SIG-M5 treated with dmso at 0.1 percent for 504 hours (cell line): Measurements from ENCODE around the gene TMA7.

ENCODE experiments used
- DNase-seq: peaks from one replicate; lab custom pipeline; 2025; ENCODE audit not compliant: unreplicated experiment; lab: John Stamatoyannopoulos, UW

Gene TMA7

DNA sequence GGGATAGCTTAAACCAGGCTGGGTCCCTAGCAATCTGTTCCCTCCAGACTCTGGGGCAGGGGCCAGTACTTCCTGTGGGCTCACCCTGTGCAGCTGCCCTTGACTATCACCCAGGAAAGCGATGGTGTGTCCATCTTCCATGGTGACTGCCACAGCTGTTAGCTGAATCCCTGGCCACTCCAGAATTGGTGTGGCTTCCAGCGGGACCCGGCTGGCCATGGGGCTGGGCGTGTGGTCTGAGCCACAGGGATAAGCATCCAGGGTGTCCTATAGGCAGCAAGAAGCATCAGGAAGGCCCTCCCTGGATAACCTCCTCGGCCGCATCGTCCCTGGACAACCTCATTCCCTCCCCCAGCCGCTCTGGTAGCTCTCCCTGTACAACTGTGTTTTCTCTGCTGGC is 17.4 kb upstream of the TMA7 start:
- no peak for DNase-seq

DNA sequence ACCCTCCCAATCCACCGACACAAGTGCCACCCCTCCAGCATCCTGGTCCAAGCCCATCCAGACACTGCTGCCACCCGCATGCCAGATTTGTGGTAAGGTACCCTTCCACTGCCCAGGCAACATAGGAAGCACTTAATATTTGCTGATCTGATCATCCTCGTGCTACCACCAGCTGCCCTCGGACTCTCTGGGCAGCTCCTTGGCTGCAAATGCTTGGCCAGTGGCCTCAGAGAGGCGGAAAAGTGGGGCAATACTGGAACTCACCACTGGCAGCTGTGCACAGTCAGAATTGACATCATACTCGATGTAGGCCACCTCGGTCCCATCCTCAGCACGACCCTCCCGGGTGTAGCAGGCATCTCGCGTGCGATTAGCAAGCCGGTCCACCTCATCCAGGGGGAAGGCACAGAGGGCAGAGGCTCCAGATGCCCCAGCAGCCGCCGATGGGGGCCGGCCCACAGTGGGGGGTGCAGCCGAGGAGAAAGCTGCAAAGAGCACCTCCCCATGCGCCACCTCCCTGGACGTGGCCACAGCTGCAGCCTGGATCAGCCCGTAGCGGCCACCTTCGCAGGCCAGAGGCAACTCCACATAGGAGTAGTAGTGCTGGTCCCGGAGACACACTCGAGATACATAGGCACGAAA is 16.7 kb upstream of the TMA7 start:
- DNase-seq: no peak

DNA sequence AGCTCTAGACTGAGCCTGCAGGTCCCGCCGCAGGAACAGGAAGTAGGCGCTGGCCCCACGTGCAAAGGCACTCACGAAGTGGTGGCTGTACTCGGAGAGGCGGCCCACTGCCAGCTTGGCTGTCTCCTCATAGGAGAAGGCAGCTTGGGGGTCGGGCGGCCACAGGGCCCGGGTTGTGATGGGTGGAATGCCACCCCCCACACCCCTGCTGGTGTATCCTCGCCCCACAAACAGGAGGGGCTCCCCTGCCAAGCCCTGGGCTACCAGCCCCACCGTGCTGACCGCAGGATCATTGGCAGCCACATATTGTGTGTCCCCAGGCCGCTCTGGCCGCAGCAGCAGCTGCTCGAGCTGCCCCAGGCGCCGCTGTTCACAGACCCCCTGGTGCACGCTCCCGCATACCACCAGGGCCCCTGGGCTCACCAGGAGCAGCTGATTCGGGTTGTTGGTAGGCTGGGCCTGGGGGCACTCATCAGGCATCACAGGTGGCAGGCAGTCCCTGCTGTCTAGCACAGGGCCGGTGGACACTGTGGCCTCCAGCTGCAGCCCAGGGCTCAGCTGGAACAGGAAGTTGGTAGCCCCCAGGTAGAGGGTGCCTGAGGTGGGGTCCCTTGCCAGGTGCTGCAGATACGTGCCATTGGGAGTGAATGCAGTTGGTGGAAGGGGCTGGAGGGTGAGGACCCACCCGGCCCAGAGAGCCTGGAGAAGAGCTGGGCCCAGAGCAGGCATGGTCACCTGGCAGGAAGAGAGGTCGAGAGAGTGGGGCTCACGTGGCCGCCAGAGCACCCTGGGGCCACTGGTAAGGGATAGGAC is 16.0 kb upstream of the TMA7 start:
- DNase-seq: no peak

DNA sequence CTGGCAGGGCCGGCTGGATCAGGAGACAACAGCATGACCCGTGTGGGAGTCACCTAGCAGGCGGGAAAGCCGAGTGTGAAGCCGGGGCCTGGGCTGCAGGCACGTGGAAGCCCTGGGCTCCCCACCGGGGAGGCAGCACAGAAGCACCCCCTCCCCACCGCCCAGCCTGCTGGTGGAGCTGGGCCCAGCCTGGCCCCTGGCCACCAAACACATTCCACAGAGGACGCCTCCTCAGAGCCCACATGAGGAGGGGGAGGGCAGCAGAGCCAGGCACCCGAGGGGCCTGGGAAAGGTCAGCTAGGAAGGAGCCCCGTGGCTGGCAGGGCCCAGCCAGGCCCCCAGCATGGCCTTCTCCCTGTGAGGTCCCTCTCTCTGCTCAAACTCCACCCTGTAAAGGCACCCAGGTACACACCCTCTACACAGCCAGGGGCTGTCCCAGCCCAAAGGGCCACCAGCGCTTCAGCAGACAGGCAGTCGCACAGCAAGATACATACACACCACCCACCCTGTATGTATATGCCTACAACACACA is 14.7 kb upstream of the TMA7 start:
- DNase-seq: no peak

DNA sequence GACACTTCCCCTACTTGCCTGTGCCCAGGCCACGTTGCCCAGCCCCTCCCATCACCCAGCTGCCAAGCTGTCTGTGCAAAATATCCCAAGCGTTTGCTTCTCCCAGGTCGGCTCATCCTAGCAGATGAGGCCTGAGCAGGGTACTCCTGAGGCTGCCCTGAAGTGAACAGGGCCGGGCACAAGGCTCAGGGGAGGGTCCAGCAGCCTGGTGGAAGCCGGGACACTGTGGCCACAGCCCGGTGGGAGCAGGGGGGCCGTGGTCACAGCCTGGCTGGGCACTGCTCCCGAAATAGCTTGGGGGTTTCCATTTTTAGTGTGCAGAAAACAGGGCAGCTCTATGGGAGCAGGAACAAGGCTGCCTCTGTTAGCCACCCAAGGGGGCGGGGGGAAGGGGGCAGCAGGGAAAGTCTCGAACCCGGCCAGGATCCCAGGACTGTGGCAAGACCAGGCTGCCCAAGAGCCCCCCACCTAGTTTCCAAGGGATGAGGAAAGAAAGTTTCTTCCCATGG is 13.6 kb upstream of the TMA7 start:
- DNase-seq: no peak

DNA sequence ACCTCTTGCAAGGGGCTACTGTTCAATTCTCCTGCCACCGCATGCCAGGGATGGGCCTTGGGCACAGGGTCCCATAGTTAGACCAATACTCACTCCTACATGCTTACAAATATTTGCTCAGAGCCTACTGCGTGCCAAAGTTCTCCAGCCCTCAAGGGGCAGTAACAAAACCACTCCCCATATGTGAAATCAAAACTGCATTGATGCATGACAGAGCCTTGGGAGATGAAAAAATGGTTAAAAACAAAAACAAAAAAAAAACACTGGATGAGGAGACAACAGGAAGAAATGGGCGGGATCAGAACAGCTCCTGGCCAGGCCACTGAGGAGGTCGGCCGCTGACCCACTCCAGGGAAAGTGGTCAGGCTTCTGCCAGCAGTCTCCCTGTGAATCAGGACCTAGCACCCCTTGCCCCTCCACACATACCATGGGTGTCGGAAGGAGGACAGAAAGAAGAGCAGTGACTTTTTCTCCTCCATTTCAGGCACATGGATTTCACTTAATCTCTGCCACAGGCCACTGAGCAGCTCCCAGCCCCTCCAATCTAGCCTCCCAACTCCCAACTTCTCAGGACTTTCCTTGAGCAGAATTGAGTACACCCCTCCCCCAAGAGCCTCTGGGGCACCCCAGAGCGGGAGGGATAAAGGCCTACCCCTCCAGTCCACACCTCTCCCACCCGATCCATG is 13.0 kb upstream of the TMA7 start:
- no peak for DNase-seq

DNA sequence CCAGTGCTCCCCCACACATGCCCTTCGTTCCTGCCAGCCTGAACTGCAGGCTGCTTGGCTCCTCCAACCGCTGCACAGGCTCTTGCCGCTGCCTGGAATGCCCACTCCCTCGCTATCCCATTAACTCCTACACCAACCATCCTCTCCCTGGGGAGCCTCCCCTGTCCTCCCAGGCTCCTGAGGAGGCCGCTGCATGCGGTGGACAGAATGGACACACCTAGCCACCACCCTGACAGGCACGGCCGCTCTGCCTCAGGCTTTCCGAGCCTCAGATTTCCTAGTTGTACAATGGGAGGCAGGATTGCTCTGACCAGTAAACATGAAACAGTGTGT is 12.5 kb upstream of the TMA7 start:
- no peak for DNase-seq

DNA sequence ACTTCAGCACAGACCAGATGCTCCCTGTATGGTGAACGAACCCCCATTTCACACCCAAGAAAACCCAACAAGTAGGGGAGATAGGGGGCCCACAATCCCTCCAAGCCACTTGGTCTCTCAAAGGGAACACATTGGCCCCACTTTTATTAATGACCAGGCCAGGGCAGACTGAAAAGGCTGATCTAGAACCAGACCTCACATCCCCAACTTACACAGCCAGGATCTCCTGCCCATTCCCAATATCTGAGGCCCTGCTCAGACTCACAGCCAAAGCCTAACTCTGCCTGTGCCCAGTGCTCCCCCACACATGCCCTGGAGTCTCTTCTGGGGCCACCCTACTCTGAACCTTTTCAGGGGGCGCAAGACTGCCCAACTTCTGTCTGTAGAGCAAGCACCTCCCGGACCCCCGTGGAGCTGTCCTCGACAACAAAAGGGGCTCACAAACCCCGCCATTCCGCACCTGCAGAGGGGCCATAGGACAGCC is 11.9 kb upstream of the TMA7 start:
- no peak for DNase-seq

DNA sequence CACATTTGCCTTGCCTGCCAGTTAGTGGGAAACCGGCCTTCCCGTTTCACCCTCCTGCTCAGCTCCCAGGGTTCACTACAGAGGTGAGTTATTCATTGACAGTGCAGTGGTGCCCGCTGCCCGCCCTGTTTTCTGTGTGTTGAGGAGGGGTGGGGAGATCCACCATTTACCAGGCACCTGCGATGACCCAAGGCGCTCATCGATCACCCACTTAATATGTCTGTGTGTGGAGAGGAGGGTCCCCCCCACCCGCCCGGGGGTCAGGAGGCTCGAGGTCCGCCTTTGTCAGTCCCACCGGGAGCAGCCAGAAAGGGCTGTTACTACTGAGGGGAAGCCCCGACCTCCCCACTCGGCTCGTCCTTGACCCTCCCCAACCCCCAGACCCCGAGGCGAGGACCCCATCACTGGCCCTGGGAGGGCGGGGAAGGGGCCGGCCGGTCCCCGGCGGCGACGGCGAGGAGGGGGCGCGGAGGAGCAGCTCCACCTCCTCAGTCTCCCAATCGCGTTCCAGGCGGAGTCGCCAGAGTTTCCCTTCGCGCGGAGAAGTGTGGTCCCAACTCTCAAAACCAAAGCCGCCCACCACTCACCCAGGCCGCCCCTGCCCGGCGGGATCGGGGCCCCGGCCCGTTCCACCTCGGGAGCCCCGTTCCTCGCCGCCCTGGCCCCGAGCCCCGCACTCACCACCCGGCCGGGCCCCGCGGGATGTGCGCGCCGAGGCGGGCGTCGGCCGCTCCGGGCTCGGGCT is 11.3 kb upstream of the TMA7 start:
- DNase-seq: no peak

DNA sequence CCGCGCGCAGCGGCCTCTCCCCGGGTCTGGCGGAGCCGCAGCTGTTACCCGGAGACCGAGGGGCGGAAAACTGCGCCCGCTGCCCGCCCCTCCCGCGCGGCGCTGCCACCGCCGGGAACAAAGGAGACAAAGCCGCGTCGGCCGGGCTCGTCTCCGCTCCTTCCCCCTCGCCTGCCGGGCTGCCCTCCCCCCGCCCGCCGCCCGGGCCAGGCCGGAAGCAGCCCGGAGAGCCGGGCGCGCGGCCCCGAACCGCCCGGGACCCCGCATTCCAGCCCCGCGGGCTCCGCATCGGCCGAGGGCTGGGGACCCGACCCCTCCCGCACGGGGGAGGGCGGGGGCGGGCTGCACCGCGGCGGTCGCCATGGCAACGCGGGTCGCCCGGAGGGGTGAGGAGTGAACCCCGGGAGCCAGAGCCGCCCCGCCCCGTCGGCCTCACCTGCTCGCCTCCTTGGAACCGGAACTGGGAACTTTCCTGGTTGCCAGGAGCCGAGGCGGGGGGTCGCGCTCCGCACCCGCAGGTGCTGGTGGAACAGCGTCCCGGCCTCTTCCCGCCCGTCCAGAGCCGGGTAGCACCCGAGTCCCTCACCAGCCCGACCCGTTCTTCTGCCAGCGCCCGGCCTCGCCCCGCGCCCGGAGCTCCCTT is 10.6 kb upstream of the TMA7 start:
- DNase-seq: no peak

DNA sequence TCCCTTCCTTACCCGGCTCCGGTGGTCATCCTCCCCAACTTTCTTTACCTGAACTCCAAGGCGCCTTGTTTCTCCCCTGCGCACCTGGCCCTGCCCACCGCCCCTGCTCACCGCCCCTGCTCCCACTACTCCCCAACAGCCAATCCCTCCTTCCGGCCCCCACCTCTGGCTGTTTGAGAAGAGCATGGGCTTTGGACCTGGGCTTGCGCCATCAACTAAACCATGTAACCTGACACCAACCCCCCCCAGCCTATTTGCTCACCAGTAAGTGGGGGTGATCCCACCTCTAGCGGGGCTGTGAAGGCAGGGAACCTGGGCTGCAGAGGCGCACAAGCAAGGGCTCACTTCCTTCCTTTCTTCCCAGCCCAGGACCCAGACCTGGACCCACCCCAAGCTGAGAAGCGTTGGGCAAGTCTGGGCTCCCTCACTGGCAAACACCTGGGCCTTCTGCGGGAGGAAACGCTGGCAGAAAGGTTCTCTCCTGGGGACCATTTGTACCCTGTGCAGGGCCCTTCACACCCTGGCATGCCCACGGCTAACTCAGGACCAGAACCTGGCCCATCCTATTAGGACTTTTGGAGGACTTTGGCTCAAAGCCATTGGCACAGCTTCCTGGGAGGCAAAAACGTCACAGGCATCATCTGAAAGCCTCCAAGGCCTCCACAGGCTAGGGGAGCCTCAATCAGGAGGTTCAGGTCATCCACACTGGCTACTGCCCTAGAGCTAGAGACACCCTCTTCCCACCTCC is 9.9 kb upstream of the TMA7 start, which contains the start of gene PLXNB1:
TSS of gene PLXNB1 (minus strand) at position 127 of the 748 bp plus-strand sequence. CDS start 5,475 bp downstream, outside the sequence.
- peak; percentile 50 for DNase-seq

DNA sequence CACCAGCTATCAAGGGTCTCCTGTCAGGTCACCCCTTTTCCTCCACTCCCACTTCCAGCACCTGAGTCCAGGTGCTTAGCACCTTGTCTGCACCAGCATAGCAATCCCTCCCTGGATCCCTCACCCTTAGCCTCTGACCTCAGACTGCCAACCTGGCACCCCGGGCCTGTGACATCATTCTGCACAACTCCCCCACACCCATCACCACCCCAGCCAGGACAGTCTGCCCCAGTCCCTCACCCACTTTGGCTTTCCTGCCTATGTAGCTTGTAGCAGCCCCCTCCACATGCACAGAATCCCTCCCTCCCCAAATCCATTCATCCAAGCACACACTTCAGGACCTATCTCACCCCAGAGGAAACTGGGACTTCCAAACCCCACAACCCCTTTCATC is 9.4 kb upstream of the TMA7 start:
- no peak for DNase-seq

DNA sequence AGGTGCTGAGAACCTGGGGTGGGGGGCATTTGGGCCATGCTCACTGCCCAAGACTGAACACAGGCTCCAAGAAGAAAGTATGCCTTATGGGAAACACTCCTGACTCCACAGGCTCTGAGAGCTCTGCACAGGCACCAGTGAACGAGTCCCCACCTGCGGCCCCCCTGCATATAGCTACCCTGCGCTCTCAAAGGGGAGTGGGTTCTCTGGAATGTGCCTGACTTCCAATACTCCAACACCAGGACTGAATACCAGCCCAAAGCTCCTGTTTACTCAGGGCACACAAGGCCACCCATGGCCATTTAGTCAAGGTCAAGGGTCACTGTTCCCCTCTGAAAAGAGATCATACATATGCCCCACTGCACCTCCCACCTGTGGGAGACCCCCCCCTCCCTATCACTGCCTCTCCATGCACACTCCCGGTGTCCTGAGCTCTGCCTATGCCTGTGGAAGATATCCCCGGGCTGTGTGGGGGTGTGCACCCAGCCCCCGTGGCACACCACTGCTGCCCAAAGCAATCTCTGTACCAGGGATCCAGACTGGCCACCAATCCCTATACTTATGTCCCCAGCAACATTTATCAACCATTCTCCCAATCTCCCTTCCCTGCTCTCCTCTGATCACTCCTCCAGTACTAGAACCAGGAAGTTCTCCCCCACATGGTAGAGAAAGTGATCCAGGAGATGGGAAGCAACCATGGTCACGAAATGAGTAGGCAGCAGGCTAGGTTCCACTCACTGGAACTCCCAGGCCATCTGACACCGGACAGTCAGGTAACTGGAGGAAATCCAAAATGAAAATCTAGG is 8.6 kb upstream of the TMA7 start:
- DNase-seq: no peak

DNA sequence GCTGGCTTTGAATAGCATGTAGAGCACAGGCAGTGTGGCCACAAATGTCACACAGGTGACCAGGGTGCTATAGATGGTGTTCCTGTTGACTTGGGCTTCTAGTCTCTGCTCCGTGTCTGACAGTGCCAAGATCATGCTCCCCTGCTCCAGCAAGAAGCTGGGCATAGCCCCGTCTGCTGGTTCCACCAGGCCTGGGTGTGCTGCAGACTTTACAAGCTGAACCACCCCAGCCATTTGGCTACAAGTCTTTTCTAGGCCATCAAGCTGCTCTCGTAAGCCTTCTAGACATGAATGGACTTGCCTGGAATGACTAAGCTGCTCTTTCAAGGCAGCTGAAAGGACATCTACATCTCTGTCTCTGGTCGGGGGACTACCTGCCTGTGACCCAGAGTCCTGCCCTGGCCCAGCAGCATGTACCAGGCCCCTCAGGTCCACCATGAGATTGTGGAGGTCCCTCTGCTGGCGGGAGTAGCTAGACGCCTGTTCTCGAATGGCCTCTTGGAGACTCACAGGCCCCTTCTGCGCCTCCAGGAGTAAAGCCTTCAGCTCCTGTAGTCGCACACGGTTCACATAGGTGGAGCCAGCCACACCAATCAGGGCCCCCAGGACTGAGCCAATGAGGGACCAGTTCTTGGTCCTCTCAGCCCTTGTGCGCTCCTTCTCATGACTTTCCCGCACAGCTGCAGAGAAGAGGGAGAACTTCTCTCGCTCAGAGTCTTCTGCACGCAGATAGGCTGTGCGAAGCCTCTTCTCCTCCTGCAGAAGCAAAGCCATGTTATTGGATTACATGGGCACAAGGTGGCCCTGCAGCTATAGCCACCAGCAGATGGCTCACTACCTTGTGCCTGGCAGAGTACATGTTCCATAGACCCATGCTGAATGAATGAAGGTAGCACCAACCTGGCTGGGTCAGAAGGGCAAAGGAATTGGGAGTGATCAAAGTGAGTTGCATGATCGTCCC is 7.4 kb upstream of the TMA7 start:
- DNase-seq: no peak

DNA sequence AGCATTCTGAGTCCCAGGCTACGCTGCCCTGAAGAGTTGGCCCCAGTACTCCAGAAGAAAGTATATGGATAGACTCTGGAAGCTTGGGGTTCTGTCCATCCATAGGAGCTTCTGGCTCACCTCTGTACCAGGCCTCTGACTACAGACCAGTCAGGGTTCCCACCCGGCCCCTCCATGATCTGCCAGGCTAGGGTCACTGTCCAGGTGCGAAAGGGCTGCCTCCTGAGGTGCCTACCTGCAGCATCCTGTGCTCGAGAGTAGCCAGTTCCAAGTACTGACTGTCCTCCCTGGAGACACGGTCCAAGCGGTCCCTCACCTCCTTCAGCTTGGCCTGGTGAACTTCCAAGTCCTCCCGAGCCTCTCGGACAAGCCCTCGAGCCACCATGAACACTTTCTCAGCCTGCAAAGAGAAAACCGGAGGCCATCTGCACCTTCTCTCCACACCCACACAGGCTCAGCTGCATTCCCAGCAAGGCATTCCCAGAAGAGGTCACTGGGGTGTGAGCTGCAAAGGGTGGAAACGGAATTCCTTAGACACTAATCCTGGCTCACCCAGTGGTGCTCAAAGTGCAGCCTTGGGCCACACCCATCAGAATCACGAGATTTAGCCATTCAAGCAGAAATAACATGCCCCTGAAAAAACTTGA is 6.5 kb upstream of the TMA7 start:
- no peak for DNase-seq

DNA sequence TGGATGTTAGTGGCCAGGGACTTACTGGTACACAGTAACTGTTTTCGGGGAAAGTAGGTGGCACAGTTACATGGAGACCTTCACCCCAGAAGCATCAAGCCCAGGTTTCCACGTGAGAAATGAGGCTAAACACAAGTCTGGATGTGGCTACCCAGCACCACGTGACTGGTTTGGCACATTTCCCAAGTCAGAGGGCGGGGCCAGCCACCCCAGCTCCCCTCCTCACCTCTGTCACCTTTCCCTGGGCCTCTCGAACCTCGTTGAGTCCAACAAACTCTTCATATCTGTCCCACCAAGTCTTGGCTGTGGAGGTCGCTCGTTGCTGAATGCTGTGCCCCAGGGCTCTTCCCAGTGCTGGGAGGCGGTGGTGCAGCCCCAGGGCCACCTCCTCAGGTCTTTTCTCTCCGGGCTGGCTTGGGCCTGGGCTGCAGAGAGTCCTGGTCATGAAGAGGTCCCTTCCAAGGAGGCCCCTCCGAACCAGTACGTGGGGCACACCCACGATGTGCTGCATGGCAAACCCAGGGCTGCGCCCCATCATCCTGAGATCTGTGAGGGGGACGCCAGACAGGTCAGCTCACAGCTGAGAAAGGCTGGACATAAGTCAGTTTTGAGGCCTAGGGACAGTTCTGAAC is 5.3 kb upstream of the TMA7 start:
- DNase-seq: no peak

DNA sequence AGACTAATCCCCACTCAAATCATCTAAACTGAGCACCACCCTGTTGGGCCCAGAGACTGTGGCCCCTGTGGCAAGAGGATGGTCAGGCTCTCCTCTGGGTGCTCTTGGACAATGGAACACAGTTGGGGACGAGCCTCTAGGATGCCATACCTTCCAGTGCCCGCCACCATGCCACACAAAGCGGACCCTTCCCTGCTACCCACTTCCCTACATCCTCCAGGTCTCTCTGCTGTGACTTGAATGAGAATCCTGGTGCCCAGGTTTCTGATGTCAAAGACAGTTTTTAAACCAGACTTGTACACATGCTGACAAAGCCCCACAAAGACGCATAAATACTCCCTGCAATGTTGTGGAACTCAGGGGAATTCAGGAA is 4.8 kb upstream of the TMA7 start:
- DNase-seq: no peak
